Hepatocyte (in vitro differentiated cells): ENCODE measurements around the gene KRTAP10-9.

Source experiments
- EZH2 ChIP-seq: fragments of 200-600 bp; sonication (generic); IDR thresholded peaks from 2 replicates; pipeline ENCODE4 v1.6.1; 2016; ENCODE audit warnings: antibody characterized with exemption, mild to moderate bottlenecking, borderline replicate concordance
- EZH2phosphoT487 ChIP-seq: fragments of 200-600 bp; sonication (generic); IDR thresholded peaks from one replicate; pipeline ENCODE4 v1.6.1; 2018; ENCODE audit warnings: antibody characterized with exemption, mild to moderate bottlenecking, low read depth, moderate library complexity; ENCODE audit not compliant: unreplicated experiment, severe bottlenecking
- TF ChIP-seq, protein P1 (sequence below): fragments of 200-600 bp; sonication (generic); IDR thresholded peaks from 2 replicates; pipeline ENCODE4 v1.5.1; 2016; ENCODE audit warnings: antibody characterized with exemption, mild to moderate bottlenecking; ENCODE audit not compliant: poor library complexity

DNA sequence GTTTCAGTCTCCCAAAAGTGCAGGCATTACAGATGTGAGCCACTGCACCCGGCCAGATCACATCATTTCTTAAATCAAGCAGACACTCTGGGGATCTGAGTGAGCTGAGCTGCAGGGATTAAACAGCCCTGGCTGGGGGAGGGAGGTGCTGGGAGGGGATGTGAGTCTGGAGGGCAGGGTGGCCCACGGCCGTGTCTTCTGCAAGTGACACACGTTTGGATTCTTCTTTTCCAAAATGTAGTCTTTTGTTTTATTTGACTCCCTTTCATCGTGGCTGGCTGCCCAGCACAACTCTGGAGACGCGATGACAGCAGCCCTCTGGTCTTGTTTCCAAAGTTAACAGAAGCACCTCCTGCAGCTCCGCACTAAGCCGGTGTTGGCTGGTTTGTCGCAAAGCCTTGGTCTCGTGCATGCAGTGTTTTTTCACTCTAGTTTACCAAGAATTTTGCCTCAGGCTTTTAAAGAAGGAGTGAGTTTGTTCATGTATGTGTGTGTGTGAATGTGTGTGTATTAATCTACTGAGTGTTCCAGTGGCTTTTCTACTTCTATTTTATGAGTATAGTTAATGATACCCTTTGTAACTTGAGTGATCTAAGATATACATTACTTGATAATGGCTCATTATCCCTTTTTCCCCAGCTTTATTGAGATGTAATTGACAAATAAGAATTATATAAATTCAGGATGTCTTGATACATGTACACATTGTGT lies 43.6 kb upstream of the KRTAP10-9 start:
- TF ChIP-seq, protein P1, sequence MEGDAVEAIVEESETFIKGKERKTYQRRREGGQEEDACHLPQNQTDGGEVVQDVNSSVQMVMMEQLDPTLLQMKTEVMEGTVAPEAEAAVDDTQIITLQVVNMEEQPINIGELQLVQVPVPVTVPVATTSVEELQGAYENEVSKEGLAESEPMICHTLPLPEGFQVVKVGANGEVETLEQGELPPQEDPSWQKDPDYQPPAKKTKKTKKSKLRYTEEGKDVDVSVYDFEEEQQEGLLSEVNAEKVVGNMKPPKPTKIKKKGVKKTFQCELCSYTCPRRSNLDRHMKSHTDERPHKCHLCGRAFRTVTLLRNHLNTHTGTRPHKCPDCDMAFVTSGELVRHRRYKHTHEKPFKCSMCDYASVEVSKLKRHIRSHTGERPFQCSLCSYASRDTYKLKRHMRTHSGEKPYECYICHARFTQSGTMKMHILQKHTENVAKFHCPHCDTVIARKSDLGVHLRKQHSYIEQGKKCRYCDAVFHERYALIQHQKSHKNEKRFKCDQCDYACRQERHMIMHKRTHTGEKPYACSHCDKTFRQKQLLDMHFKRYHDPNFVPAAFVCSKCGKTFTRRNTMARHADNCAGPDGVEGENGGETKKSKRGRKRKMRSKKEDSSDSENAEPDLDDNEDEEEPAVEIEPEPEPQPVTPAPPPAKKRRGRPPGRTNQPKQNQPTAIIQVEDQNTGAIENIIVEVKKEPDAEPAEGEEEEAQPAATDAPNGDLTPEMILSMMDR: no peak
- TF ChIP-seq EZH2 (no peak), EZH2phosphoT487 (no peak)
